ENCODE measurements around the gene DOK7. TPM values are rescaled to one million over a fixed set of nuclear protein-coding genes. Genes with fewer than 3 reads are reported as not detected.

The DOK7 gene
- total RNA-seq, 1 donor from 2014 or later: not detected

GRCh38 chr4:3473181-3473950 is 10.3 kb downstream of the DOK7 start:
- no peak for DNase-seq (ENCODE audit: low spot score)

- DNase-seq (ENCODE audit: low spot score): no peak
Measured at GRCh38 chr4:3473996-3474765, 11.1 kb downstream of the DOK7 start.

- no peak for DNase-seq (ENCODE audit: low spot score)
Measured at GRCh38 chr4:3475041-3475712, 12.1 kb downstream of the DOK7 start.

- no peak for DNase-seq (ENCODE audit: low spot score)
Measured at GRCh38 chr4:3475713-3476260, 12.7 kb downstream of the DOK7 start.

GRCh38 chr4:3476341-3476747 is 13.2 kb downstream of the DOK7 start:
- DNase-seq (ENCODE audit: low spot score): no peak

- no peak for DNase-seq (ENCODE audit: low spot score)
Measured at GRCh38 chr4:3476936-3477749, 14.0 kb downstream of the DOK7 start.

GRCh38 chr4:3477750-3478430 is 14.8 kb downstream of the DOK7 start:
- DNase-seq (ENCODE audit: low spot score): no peak

- no peak for DNase-seq (ENCODE audit: low spot score)
Measured at GRCh38 chr4:3478446-3479357, 15.6 kb downstream of the DOK7 start.

- DNase-seq (ENCODE audit: low spot score): no peak
Measured at GRCh38 chr4:3479358-3480101, 16.4 kb downstream of the DOK7 start.

- DNase-seq (ENCODE audit: low spot score): no peak
Measured at GRCh38 chr4:3480528-3481112, 17.5 kb downstream of the DOK7 start.

- no peak for DNase-seq (ENCODE audit: low spot score)
Measured at GRCh38 chr4:3481113-3481531, 18.0 kb downstream of the DOK7 start.

- no peak for DNase-seq (ENCODE audit: low spot score)
Measured at GRCh38 chr4:3481783-3482393, 18.8 kb downstream of the DOK7 start.

GRCh38 chr4:3482707-3483106 is 19.6 kb downstream of the DOK7 start:
- no peak for DNase-seq (ENCODE audit: low spot score)

- DNase-seq (ENCODE audit: low spot score): no peak
Measured at GRCh38 chr4:3483471-3483921, 20.4 kb downstream of the DOK7 start.

GRCh38 chr4:3484057-3484973 is 21.2 kb downstream of the DOK7 start:
- DNase-seq (ENCODE audit: low spot score): no peak

- no peak for DNase-seq (ENCODE audit: low spot score)
Measured at GRCh38 chr4:3485011-3485791, 22.1 kb downstream of the DOK7 start.

Measured in mesenteric fat pad (tissue), 1 donor.